Right lobe of liver (tissue), 4 donors: Measurements from ENCODE around the gene BBS2.

ENCODE experiments used
- POLR2A ChIP-seq: fragments of 450-650 bp; IDR thresholded peaks from one replicate; pipeline ENCODE4 v1.6.1; 2017; ENCODE audit warnings: antibody characterized with exemption, mild to moderate bottlenecking
- TF ChIP-seq, protein P1 (sequence below), 4 donors: fragments of 200-600 bp in 3 of 4; fragments of 450-650 bp in 1 of 4; IDR thresholded peaks; one replicate each; pipeline versions ENCODE4 v1.5.1 to v1.8.0; 2016 to 2022; ENCODE audit warnings: antibody characterized with exemption in 4 of 4, mild to moderate bottlenecking in 2 of 4
- donor health status: DM: no; HTN: no; CAD: no.
- donor health status: DM: no; HTN: no; CAD: no.
- donor health status: DM: no; HTN: yes; CAD: no.

DNA sequence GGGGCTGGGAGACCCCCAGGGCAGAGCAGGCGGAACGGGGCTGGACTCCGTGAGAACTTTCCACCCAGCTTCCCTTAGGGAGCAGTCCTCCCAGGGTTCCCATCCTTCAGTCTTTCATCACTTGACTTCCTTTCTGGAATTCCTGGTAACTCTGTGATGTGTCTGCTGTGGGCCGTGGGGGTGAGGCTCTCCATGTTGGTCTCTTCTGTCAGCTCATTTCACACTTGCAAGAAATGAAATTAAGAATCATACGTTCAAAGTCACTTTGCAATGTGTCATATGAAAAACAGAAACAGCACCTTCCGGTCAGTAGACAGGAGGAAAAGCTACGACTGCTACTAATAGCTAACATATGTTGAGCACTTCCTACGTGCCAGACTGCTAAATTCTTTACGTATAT, 5.4 kb upstream of the BBS2 start:
- TF ChIP-seq, protein P1, sequence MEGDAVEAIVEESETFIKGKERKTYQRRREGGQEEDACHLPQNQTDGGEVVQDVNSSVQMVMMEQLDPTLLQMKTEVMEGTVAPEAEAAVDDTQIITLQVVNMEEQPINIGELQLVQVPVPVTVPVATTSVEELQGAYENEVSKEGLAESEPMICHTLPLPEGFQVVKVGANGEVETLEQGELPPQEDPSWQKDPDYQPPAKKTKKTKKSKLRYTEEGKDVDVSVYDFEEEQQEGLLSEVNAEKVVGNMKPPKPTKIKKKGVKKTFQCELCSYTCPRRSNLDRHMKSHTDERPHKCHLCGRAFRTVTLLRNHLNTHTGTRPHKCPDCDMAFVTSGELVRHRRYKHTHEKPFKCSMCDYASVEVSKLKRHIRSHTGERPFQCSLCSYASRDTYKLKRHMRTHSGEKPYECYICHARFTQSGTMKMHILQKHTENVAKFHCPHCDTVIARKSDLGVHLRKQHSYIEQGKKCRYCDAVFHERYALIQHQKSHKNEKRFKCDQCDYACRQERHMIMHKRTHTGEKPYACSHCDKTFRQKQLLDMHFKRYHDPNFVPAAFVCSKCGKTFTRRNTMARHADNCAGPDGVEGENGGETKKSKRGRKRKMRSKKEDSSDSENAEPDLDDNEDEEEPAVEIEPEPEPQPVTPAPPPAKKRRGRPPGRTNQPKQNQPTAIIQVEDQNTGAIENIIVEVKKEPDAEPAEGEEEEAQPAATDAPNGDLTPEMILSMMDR (IDR thresholded peaks at IDR 0.05): no peak
- TF ChIP-seq POLR2A: no peak
